ENCODE data around the gene IRF8.

Gene IRF8

DNA sequence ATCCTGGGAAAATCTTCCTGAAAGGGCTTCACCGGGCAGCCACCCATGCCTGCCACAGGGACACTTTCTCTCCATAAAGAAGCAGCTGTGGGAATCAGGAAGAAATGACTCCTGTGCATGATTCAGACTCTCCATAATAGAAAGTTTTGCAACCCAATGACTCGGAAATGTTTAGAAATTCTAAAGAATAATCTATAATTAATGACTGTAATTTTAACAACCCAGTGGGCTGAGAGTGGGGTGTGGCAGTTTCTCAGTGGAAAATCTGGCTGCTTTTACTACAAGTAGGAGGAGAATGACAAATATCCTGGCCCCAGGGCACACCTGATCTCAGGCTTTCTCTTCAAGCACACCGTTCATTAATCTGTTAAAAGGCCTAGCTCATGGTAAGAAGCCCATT is 25.7 kb downstream of the IRF8 start:
- TF ChIP-seq CTCF (IDR thresholded peaks at IDR 0.05; ENCODE audit: low read depth, low read length) = no peak
- H3K4me3 ChIP-seq (ENCODE audit: low read depth, low read length) = no peak overlapping the region

GRCh38 chr16:85926370-85926769 is 27.4 kb downstream of the IRF8 start:
- H3K4me3 ChIP-seq (ENCODE audit: low read depth, low read length) = no peak overlapping the region
- TF ChIP-seq CTCF (IDR thresholded peaks at IDR 0.05; ENCODE audit: low read depth, low read length) = no peak

GRCh38 chr16:85927371-85927770 is 28.4 kb downstream of the IRF8 start:
- TF ChIP-seq CTCF (IDR thresholded peaks at IDR 0.05; ENCODE audit: low read depth, low read length) = no peak
- H3K4me3 ChIP-seq (ENCODE audit: low read depth, low read length) = no peak overlapping the region

DNA sequence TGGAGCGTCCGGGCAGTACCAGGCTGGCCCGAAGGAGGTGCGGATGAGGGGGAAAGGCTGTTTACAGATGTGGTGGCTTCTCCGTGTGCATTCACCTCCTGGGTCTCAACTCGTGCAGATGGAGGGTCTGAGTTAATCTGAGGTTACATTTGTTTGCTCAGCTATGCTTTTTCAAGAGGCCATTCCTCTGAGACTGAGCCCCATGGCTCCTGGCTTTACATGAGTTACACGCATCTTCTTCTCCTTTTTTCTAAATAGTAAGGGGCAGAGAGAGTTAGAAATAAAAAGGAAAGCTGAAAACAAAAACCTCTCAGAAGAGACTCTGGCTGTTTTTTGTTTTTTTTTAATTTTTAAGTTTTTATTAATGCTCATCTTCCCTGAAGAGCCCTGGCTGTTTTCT is 29.0 kb downstream of the IRF8 start:
- no peak overlapping the region for H3K4me3 ChIP-seq (ENCODE audit: low read depth, low read length)
- no peak for TF ChIP-seq CTCF (IDR thresholded peaks at IDR 0.05; ENCODE audit: low read depth, low read length)

- TF ChIP-seq CTCF (IDR thresholded peaks at IDR 0.05; ENCODE audit: low read depth, low read length) = no peak
- H3K4me3 ChIP-seq (ENCODE audit: low read depth, low read length) = no peak overlapping the region
Measured at GRCh38 chr16:85928401-85928820, 29.4 kb downstream of the IRF8 start.

DNA sequence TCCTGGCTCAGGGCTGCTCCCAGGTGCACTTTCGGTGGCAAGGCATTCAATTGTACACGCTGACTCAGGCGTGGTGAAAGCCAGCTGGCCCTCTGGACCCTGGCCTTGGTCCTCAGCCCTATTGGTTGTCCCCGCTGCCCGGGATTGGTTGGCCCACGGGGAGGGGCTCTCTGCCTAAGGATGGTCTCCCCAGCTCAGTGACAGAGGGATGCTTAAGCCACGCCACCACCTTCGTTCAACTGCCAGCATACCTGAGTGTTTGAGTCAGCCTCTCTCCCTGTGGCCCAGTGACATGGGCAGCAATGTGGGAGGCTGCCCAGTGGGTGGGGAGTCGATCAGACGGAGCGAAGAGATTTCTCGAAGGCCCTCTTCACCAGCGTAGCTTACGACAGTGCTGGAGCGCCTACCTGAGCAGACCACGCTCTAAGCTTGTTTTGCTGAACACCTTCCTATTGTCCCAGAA is 30.3 kb downstream of the IRF8 start:
- TF ChIP-seq CTCF (IDR thresholded peaks at IDR 0.05; ENCODE audit: low read depth, low read length) = no peak
- H3K4me3 ChIP-seq (ENCODE audit: low read depth, low read length) = no peak overlapping the region

DNA sequence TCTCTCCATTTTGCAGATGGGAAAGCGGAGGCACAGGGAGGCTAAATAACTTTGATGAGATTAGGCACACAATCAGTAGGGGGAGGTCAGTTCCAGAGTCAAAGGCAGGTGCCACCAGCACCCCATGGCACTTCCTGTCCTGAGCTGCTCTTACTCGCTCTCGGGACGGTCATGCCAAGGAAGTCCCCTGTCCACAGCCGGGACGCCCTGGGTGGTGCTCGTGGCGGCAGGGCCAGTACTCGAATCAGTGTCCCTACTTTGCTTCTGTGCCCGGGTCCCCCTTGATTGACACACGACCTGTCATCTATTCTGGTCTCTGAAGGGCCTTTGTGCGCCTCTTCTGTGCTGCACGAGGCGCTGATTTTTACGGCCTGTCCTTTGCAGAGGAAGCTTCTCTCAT is 31.3 kb downstream of the IRF8 start:
- no peak overlapping the region for H3K4me3 ChIP-seq (ENCODE audit: low read depth, low read length)
- TF ChIP-seq CTCF (IDR thresholded peaks at IDR 0.05; ENCODE audit: low read depth, low read length) = no peak

Data from WI38 (cell line).